Karpas-422 (cell line): Measurements from ENCODE around the gene SDHC. TPM values are rescaled to one million over a fixed set of nuclear protein-coding genes. Genes with fewer than 3 reads are reported as not detected.
"Not testable (repeated sequence)": the region's sequence is repeated elsewhere in the genome, so short reads cannot be mapped to it uniquely, and the experiment has no call there.

Experiments
- DNase-seq: peaks from one replicate; pipeline ENCODE4 v3.0.0-alpha.2; 2015
- H2AFZ ChIP-seq: fragments of 200-600 bp; sonication (generic); 2 replicates; pipeline ENCODE4 v1.6.1; 2014; ENCODE audit warnings: antibody characterized with exemption, low read length, mixed read lengths
- H3K27ac ChIP-seq: fragments of 200-600 bp; sonication (generic); 2 replicates; pipeline ENCODE4 v1.5.1; 2014; ENCODE audit warnings: mild to moderate bottlenecking, low read length, moderate library complexity
- H3K27me3 ChIP-seq: fragments of 200-600 bp; sonication (generic); 2 replicates; pipeline ENCODE4 v1.6.1; 2014; ENCODE audit warnings: low read length, mixed read lengths
- H3K36me3 ChIP-seq: fragments of 200-600 bp; sonication (generic); 2 replicates; pipeline ENCODE4 v1.6.1; 2014; ENCODE audit warnings: low read length, mixed read lengths; ENCODE audit not compliant: insufficient read depth
- H3K4me1 ChIP-seq: fragments of 200-600 bp; sonication (generic); 2 replicates; pipeline ENCODE4 v1.6.1; 2014; ENCODE audit warnings: mild to moderate bottlenecking, low read length, mixed read lengths
- H3K4me2 ChIP-seq: fragments of 200-600 bp; sonication (generic); 2 replicates; pipeline ENCODE4 v1.6.1; 2014; ENCODE audit warnings: low read length, low read depth, mild to moderate bottlenecking; ENCODE audit not compliant: poor library complexity, severe bottlenecking
- H3K4me3 ChIP-seq: fragments of 200-600 bp; sonication (generic); 2 replicates; pipeline ENCODE4 v1.5.1; 2014; ENCODE audit warnings: mild to moderate bottlenecking, antibody characterized with exemption, low read length, mixed read lengths
- H3K79me2 ChIP-seq: fragments of 200-600 bp; sonication (generic); 2 replicates; pipeline ENCODE4 v1.6.1; 2014; ENCODE audit warnings: mild to moderate bottlenecking, low read length, mixed read lengths
- H3K9ac ChIP-seq: fragments of 200-600 bp; sonication (generic); 2 replicates; pipeline ENCODE4 v1.6.0; 2014; ENCODE audit warnings: low read length
- H3K9me2 ChIP-seq: fragments of 200-600 bp; sonication (generic), shearing (Covaris generic); replicated peaks from 2 replicates; pipeline ENCODE4 v1.6.0; 2014; ENCODE audit warnings: mild to moderate bottlenecking, low read length, moderate library complexity; ENCODE audit not compliant: insufficient read depth
- H3K9me3 ChIP-seq: fragments of 300-700, 200-600 bp; sonication (generic); 2 replicates; pipeline ENCODE4 v1.6.1; 2014; ENCODE audit warnings: low read length, mixed read lengths
- H4K20me1 ChIP-seq: fragments of 200-600 bp; sonication (generic); 2 replicates; pipeline ENCODE4 v1.6.1; 2014; ENCODE audit warnings: mild to moderate bottlenecking, antibody characterized with exemption, low read length, low read depth; ENCODE audit not compliant: insufficient read depth
- total RNA-seq: library from RNA; depleted of rRNA; stranded (reverse); fragments of >200 nt; shearing (Covaris generic); gene quantifications from 2 replicates; pipeline ENCODE4 v1.2.3, GENCODE V29; 2014; ENCODE audit warnings: low replicate concordance

Gene SDHC
- total RNA-seq, 1 experiment from 2014 or later, result 48.8 TPM

DNA sequence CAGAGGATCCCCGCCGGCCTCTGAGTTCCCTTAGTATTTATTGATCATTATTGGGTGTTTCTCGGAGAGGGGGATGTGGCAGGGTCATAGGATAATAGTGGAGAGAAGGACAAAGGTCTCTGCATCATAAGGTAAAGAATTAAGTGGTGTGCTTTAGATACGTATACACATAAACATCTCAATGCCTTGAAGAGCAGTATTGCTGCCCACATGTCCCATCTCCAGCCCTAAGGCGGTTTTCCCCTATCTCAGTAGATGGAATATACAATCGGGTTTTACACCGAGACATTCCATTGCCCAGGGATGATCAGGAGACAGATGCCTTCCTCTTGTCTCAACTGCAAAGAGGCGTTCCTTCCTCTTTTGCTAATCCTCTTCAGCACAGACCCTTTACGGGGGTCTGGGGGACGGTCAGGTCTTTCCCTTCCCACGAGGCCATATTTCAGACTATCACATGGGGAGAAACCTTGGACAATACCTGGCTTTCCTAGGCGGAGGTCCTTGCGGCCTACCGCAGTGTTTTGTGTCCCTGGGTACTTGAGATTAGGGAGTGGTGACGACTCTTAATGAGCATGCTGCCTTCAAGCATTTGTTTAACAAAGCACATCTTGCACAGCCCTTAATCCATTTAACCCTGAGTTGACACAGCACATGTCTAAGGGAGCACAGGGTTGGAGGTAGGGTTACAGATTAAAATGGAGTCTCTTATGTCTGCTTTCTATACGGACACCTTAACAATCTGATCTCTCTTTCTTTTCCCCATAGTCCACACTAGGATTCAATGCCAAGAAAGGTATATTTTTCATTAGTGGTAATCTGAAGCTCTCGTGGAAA is 1.9 kb downstream of the SDHC start:
- H3K36me3 ChIP-seq, H2AFZ ChIP-seq, H3K9me3 ChIP-seq, H4K20me1 ChIP-seq, H3K9me2 ChIP-seq, H3K27me3 ChIP-seq: not testable (repeated sequence)
- peaks cover 34% of the 10 kb centered on the region for H3K79me2 ChIP-seq
- peak overlapping the region; percentile 100 for H3K4me2 ChIP-seq
- H3K27ac ChIP-seq, result peak overlapping the region; percentile 88
- H3K4me1 ChIP-seq, result peaks cover 49% of the 10 kb centered on the region
- H3K9ac ChIP-seq, result peak overlapping the region; percentile 95
- H3K4me3 ChIP-seq, result peak overlapping the region; percentile 95
- peak; percentile 73 for DNase-seq

DNA sequence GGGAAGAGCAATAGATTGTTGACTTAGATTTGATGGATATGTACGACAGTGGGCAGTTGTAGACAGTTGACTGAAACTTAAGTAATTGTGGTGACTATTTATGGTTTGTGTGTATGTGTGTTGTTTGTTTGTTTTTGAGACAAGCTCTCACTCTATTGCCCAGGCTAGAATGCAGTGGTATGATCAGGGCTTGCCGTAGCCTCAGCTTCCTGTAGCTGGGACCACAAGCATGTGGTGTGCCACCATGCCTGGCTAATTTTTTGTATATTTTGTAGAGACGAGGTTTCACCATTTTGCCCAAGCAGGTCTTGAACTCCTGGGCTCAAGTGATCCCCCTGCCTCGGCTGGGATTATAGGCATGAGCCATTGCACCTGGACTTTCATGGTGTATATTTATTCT is 9.8 kb downstream of the SDHC start:
- Histone ChIP-seq H3K4me2 (no peak overlapping the region), H4K20me1 (no peaks in the 10 kb centered on the region), H3K9ac (no peak overlapping the region), H3K79me2 (peaks cover 18% of the 10 kb centered on the region), H3K4me1 (peaks cover 17% of the 10 kb centered on the region), H3K27ac (no peak overlapping the region), H3K27me3 (no peaks in the 10 kb centered on the region), H2AFZ (no peak overlapping the region), H3K9me3 (no peaks in the 10 kb centered on the region), H3K4me3 (no peak overlapping the region), H3K9me2 (no peaks in the 10 kb centered on the region), H3K36me3 (peaks cover 5% of the 10 kb centered on the region; the same call in 1 of the 2 replicates)
- DNase-seq, result peak; percentile 29

DNA sequence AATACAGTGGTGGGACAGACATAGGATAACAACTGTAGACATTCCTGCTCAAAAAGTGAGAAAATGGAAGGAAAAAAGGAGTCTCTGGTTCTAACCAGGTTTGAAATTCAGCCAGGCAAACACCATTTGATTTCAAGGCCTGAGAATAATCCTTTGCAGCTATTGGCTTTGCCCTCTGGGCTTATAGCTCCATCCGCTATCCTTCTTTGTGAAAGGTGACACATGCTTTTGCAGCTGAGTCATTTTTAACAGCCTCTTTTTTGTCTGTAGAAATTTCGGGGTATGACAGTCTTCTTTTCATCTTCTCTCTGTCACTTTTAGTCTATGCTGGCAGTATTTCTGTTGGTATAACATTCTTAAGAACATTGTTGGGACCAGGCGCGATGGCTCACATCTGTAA is 16.2 kb downstream of the SDHC start:
- no peaks in the 10 kb centered on the region for H3K79me2 ChIP-seq
- H3K9ac ChIP-seq, result no peak overlapping the region
- no peak overlapping the region for H3K27ac ChIP-seq
- H3K36me3 ChIP-seq, result peaks cover 21% of the 10 kb centered on the region; the same call in 1 of the 2 replicates
- H3K27me3 ChIP-seq, result no peaks in the 10 kb centered on the region
- H3K4me2 ChIP-seq, result no peak overlapping the region
- no peak overlapping the region for H3K4me3 ChIP-seq
- H2AFZ ChIP-seq, result no peak overlapping the region
- no peaks in the 10 kb centered on the region for H4K20me1 ChIP-seq
- DNase-seq, result peak; percentile 37
- no peaks in the 10 kb centered on the region for H3K9me3 ChIP-seq
- no peaks in the 10 kb centered on the region for H3K9me2 ChIP-seq
- no peaks in the 10 kb centered on the region for H3K4me1 ChIP-seq

DNA sequence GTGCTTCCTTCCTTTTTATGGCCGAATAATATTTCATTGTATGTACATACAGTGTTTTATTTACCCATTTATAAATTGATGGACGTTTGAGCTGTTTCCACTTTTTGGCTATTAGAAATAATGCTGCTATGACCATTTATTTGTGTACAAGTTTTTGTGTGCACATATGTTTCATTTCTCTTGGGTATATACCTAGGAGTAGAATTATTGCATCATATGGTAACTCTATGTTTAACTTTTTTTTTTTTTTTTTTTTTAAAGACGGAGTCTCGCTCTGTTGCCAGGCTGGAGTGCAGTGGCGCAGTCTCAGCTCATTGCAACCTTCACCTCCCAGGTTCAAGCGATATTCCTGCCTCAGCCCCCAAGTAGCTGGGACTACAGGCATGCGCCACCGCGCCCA is 19.0 kb downstream of the SDHC start:
- no peaks in the 10 kb centered on the region for H3K4me1 ChIP-seq
- no peak overlapping the region for H3K4me3 ChIP-seq
- no peak overlapping the region for H3K9ac ChIP-seq
- no peak overlapping the region for H3K4me2 ChIP-seq
- no peaks in the 10 kb centered on the region for H3K79me2 ChIP-seq
- H3K36me3 ChIP-seq, result peaks cover 16% of the 10 kb centered on the region; the same call in 1 of the 2 replicates
- H2AFZ ChIP-seq, result no peak overlapping the region
- H3K9me2 ChIP-seq, result no peaks in the 10 kb centered on the region
- no peaks in the 10 kb centered on the region for H3K9me3 ChIP-seq
- H4K20me1 ChIP-seq, result no peaks in the 10 kb centered on the region
- H3K27me3 ChIP-seq, result no peaks in the 10 kb centered on the region
- DNase-seq, result peak; percentile 24
- H3K27ac ChIP-seq, result no peak overlapping the region

DNA sequence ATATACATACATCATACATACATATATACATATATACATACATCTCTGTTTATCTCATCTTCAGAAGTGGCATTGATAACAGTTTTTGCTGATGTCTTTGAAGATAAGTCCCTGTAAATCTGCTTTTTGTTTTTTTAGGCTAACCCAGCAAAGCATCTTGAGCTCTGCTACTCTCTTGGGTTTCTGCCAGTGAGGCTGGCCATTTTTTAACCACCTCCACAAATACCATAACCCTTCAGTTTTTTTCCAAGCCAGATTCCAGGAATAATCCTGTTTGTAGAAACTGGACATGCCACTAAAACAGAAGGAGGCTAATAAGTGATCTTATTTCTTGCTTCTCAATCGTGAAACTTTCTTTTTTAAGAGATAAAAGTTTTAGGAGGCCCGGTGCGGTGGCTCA is 21.6 kb downstream of the SDHC start:
- Histone ChIP-seq H3K4me3 (no peak overlapping the region), H3K27me3 (no peaks in the 10 kb centered on the region), H3K9ac (no peak overlapping the region), H3K9me2 (no peaks in the 10 kb centered on the region), H3K36me3 (peaks cover 16% of the 10 kb centered on the region; the same call in 1 of the 2 replicates), H4K20me1 (no peaks in the 10 kb centered on the region), H3K79me2 (no peaks in the 10 kb centered on the region), H3K9me3 (no peaks in the 10 kb centered on the region), H3K27ac (no peak overlapping the region), H3K4me2 (no peak overlapping the region), H2AFZ (no peak overlapping the region), H3K4me1 (no peaks in the 10 kb centered on the region)
- no peak for DNase-seq

DNA sequence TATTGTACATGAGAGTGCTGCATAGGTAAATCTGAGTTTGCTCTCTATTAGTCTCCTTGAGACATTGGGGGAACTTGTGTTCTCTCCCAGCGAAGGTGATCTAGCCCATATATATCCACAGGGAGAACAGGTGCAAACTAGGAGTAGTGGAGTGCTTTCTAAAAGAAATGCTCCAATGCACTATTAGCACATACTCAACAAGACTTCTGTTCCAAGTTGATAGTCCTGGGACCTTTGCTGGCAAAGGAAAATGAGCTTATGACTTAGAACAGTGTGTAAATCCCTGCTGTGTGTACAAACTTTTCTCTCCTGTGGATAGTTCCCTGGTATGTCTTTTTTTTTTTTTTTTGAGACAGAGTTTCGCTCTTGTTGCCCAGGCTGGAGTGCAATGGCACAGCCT is 28.0 kb downstream of the SDHC start:
- DNase-seq, result no peak
- H2AFZ ChIP-seq, result no peak overlapping the region
- H3K4me2 ChIP-seq, result no peak overlapping the region
- H3K27ac ChIP-seq, result no peak overlapping the region
- no peaks in the 10 kb centered on the region for H3K9me3 ChIP-seq
- no peak overlapping the region for H3K4me3 ChIP-seq
- H3K27me3 ChIP-seq, result no peaks in the 10 kb centered on the region
- H4K20me1 ChIP-seq, result no peaks in the 10 kb centered on the region
- 0 out of 2 replicates have a peak, but pooled peaks cover 3% of the 10 kb centered on the region for H3K79me2 ChIP-seq
- no peak overlapping the region for H3K9ac ChIP-seq
- H3K36me3 ChIP-seq, result peaks cover 13% of the 10 kb centered on the region; the same call in 1 of the 2 replicates
- H3K4me1 ChIP-seq, result no peaks in the 10 kb centered on the region
- H3K9me2 ChIP-seq, result no peaks in the 10 kb centered on the region

DNA sequence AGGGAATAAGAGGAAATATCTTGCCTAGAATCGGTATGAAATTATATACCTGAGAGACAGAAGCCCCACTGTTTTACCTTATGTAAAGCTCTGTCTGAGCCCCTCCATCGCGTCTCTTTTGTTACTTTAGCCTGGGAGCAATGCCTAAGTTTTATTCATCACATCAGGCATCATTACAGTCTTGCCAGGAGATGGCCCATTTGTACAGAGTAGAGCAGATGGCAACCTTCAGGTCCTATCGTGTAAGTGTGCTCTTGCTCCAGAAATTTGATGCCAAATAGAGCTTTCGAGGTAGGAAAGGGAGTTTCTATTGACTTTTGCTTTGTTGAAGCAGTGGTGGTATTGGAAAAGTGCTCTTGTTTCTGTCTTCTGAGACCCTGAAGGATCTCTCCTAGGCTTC is 28.6 kb downstream of the SDHC start:
- Histone ChIP-seq H2AFZ (no peak overlapping the region), H3K4me1 (no peaks in the 10 kb centered on the region), H3K79me2 (0 out of 2 replicates have a peak, but pooled peaks cover 3% of the 10 kb centered on the region), H3K9me3 (no peaks in the 10 kb centered on the region), H3K9ac (no peak overlapping the region), H3K27me3 (no peaks in the 10 kb centered on the region), H3K9me2 (no peaks in the 10 kb centered on the region), H3K4me3 (no peak overlapping the region), H3K36me3 (peaks cover 13% of the 10 kb centered on the region; the same call in 1 of the 2 replicates), H4K20me1 (no peaks in the 10 kb centered on the region), H3K27ac (no peak overlapping the region), H3K4me2 (no peak overlapping the region)
- no peak for DNase-seq

DNA sequence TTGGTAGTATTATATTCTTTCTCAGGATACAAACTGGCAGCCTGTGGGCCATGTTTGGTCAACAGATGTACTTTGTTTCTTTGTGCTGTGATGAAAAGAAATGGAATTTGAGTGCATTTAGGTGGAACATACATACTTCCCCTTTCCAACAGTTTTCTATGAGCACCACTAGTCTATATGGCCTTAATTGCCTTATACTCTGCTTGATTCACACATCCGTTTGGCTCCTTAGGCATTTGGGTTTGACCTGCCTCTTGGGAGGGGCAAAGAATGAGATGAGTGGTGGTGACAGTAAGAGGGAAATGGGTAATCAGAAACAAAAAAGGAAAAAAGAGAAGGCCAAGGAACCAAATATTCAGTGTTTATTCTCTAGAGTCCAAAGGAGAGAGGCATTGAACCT is 36.5 kb downstream of the SDHC start:
- peak; percentile 74 for DNase-seq
- Histone ChIP-seq H3K4me1 (peaks cover 33% of the 10 kb centered on the region), H3K9ac (no peak overlapping the region), H3K9me3 (no peaks in the 10 kb centered on the region), H3K27me3 (no peaks in the 10 kb centered on the region), H3K4me3 (no peak overlapping the region), H3K27ac (peak overlapping the region; percentile 29), H3K4me2 (peak overlapping the region; percentile 14), H3K9me2 (no peaks in the 10 kb centered on the region), H3K36me3 (no peaks in the 10 kb centered on the region), H2AFZ (no peak overlapping the region), H3K79me2 (peaks cover 30% of the 10 kb centered on the region), H4K20me1 (no peaks in the 10 kb centered on the region)
